PC-9 (cell line): ENCODE measurements around the gene BRSK2.

Experiments
- EZH2 ChIP-seq: fragments of 200-600 bp; sonication (generic); IDR thresholded peaks from 2 replicates; pipeline ENCODE4 v1.8.0; 2017; ENCODE audit warnings: antibody characterized with exemption, low read depth
- TF ChIP-seq, protein P1 (sequence below): fragments of 200-600 bp; sonication (generic); conservative IDR thresholded peaks from 2 replicates; pipeline ENCODE4 v1.6.1; 2017; ENCODE audit warnings: mixed run types, antibody characterized with exemption, mild to moderate bottlenecking, moderate library complexity

DNA sequence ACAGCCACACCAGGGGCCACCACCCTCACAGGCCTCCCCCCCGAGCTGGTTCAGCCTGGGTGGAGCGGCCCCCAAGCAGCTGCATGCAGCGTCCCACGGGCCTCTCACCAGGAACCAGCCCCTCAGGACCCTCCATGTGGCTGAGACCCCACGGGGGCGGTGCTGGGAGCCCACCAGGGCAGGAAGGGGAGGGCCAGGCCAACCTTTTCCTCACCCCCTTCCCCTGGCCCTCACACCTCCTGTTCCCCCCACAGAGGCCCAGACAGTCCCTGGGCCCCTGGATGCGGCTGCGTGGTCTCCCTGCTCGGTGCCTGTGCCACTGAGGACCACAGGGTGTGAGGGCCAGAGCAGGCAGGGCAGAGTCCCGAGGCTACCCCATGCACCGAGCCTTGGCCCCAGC lies 50.3 kb downstream of the BRSK2 start:
- TF ChIP-seq, protein P1, sequence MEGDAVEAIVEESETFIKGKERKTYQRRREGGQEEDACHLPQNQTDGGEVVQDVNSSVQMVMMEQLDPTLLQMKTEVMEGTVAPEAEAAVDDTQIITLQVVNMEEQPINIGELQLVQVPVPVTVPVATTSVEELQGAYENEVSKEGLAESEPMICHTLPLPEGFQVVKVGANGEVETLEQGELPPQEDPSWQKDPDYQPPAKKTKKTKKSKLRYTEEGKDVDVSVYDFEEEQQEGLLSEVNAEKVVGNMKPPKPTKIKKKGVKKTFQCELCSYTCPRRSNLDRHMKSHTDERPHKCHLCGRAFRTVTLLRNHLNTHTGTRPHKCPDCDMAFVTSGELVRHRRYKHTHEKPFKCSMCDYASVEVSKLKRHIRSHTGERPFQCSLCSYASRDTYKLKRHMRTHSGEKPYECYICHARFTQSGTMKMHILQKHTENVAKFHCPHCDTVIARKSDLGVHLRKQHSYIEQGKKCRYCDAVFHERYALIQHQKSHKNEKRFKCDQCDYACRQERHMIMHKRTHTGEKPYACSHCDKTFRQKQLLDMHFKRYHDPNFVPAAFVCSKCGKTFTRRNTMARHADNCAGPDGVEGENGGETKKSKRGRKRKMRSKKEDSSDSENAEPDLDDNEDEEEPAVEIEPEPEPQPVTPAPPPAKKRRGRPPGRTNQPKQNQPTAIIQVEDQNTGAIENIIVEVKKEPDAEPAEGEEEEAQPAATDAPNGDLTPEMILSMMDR, result no peak
- TF ChIP-seq EZH2, result no peak
